ENCODE data around the gene DIP2A.

- TF ChIP-seq, protein P1, sequence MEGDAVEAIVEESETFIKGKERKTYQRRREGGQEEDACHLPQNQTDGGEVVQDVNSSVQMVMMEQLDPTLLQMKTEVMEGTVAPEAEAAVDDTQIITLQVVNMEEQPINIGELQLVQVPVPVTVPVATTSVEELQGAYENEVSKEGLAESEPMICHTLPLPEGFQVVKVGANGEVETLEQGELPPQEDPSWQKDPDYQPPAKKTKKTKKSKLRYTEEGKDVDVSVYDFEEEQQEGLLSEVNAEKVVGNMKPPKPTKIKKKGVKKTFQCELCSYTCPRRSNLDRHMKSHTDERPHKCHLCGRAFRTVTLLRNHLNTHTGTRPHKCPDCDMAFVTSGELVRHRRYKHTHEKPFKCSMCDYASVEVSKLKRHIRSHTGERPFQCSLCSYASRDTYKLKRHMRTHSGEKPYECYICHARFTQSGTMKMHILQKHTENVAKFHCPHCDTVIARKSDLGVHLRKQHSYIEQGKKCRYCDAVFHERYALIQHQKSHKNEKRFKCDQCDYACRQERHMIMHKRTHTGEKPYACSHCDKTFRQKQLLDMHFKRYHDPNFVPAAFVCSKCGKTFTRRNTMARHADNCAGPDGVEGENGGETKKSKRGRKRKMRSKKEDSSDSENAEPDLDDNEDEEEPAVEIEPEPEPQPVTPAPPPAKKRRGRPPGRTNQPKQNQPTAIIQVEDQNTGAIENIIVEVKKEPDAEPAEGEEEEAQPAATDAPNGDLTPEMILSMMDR (IDR thresholded peaks at IDR 0.05): no peak
- no peak for TF ChIP-seq POLR2A (IDR thresholded peaks at IDR 0.05)
Observed at GRCh38 chr21:46442938-46443337, 15.8 kb upstream of the DIP2A start.

Measured in ovary (tissue), 3 donors.